Omental fat pad (tissue), 4 donors: Measurements from ENCODE around the gene ZIC2. TPM values are rescaled to one million over a fixed set of nuclear protein-coding genes. Genes with fewer than 3 reads are reported as not detected.

Source experiments
- ATAC-seq: fragments of 150-250 bp; one replicate; pipeline ENCODE4 v1.9.1; 2016; ENCODE audit warnings: mild to moderate bottlenecking, moderate library complexity; ENCODE audit not compliant: low FRiP score
- DNase-seq: peaks from one replicate; pipeline ENCODE4 v3.0.0-alpha.2; 2019; ENCODE audit warnings: low spot score
- total RNA-seq, 4 donors: library from RNA; depleted of rRNA; stranded (reverse); fragments of >200 nt; gene quantifications; one replicate each; pipeline ENCODE4 v1.1.0, GENCODE V29; 2016
- TF ChIP-seq, protein P1 (sequence below), 3 donors: fragments of 450-650 bp; IDR thresholded peaks; one replicate each; pipeline ENCODE4 v1.5.1; 2016 to 2017; ENCODE audit warnings: antibody characterized with exemption in 3 of 3, mild to moderate bottlenecking in 3 of 3, moderate library complexity in 2 of 3

ZIC2 gene
- total RNA-seq, 4 donors from 2014 or later, result not detected

DNA sequence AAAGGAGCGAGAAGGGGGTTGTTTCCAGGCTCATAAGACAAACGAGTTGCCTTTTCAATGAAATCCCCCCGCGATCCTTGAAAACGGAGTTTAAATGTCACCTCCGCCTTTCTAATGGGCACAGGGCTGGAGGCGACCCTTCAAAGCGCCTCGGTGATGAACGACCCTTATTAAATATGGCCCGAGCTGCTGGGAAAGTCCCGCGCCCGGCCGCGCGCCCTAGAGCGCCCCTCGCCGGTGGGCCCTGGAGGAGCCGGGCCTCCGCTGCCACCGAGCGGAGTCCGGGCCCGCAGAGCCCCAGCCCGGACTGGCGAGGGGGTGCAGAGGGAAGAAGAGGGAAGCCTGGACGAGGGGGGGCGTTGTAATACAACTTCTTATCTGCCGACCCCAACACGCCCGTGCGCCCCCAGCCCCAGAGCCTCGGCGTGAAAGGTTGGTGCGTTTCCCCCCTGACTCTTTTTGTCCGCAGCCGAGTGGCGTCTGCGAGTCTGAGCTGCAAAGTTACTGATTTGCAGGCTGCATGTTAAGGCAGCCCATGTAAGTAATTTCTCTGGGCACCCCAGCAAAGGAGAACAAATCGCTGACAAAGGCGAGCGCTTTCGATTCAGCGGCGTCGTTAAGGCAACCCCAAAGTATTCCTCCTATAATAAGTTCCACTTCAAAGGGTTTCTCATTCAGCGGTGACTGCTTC is 21.9 kb upstream of the ZIC2 start:
- ATAC-seq, result no peak
- TF ChIP-seq, protein P1, sequence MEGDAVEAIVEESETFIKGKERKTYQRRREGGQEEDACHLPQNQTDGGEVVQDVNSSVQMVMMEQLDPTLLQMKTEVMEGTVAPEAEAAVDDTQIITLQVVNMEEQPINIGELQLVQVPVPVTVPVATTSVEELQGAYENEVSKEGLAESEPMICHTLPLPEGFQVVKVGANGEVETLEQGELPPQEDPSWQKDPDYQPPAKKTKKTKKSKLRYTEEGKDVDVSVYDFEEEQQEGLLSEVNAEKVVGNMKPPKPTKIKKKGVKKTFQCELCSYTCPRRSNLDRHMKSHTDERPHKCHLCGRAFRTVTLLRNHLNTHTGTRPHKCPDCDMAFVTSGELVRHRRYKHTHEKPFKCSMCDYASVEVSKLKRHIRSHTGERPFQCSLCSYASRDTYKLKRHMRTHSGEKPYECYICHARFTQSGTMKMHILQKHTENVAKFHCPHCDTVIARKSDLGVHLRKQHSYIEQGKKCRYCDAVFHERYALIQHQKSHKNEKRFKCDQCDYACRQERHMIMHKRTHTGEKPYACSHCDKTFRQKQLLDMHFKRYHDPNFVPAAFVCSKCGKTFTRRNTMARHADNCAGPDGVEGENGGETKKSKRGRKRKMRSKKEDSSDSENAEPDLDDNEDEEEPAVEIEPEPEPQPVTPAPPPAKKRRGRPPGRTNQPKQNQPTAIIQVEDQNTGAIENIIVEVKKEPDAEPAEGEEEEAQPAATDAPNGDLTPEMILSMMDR (IDR thresholded peaks at IDR 0.05), result no peak
- DNase-seq, result no peak

DNA sequence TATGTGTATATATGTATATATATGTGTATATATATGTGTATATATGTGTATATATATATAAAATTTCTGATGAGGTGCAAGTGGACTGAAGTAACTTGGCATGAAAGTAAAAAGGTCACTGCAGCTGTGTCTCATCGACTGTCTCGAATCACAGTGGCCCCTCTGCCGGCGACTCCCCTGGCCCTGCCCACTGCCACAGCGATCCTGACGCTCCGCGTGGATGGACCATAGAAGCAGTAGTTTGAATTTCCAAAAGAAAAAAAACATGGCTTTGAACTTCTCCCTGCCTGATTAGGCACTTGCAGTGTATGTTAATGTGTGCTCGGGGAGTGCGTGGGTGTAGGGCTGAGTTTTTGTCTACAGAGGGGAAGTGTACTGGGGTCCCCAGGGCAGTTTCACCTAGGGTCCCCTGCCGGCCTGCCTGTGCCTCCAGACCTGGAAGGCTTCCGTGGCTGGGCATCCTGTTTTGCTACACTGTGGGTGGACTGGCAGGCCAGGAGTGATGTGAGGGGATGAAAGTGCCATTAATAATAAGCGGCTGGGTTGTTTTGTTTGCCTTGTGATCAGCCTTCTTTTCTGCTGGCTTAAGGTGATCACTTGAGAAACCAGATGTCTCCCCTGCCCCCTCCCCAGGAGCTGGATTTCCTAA is 20.8 kb upstream of the ZIC2 start:
- ATAC-seq (no peak), DNase-seq (no peak)
- TF ChIP-seq, protein P1 (IDR thresholded peaks at IDR 0.05), result no peak

DNA sequence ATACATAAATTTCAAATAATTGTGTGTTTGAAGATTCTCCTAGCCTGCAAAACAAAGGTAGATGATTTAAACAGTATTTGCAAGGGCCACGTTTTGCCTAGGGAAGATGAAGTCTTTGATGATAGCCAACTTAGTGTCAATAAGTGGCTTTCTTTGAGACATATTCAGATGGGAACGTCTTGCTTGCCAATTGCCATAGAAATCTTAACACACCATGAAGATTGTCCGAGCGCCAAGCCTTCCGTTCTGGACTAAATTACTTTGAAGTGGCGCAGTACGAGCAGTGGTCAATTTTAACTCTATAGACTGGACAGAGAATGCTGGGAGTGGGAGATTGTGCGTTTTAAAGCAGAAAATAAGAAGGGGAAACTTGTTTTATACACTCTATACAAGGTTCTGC is 19.9 kb upstream of the ZIC2 start:
- no peak for ATAC-seq
- DNase-seq, result no peak
- TF ChIP-seq, protein P1 (IDR thresholded peaks at IDR 0.05), result no peak

DNA sequence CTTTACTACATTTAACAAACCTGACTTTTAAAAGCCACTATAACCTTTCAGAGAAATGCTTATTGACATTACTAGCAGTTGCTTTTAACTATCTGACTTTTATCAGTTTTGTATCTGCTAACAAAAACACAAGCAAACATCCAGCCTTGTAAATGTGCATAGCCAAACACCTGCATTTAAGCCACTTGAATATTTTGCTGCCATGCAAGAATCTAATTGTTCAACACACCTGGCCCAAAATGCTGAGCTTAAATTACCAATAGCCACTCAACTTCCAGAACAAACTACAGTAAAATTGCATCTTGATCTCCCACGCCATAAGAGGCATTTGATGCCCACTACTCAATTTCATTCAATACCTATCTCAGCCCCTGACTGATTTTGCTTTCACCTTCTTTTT is 19.3 kb upstream of the ZIC2 start:
- TF ChIP-seq, protein P1 (IDR thresholded peaks at IDR 0.05), result no peak
- ATAC-seq, result no peak
- no peak for DNase-seq

DNA sequence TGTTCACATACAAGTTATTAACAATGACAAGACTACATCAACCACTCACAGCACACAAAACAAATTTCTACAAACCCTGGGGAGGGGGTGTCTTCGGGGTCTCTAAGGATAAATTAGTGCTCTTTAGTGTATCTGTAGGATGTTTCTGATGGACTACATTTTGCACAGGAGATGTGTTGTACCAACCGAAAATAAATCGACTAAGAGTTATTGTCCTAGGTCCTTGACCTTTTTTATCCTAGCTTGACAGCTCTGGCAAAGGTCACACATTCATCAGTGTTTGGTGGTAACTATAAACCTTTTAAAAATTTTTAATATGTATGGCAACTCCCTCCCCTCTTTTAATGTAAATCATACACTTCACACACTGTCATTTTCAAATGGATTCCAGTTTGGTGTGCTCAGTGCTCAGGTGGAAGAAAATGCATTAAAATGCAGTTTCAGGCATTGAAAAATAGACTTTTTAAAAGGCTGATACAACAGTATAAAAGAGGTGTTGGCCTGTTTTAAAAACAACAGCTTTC is 17.7 kb upstream of the ZIC2 start:
- ATAC-seq (no peak), DNase-seq (no peak)
- TF ChIP-seq, protein P1 (IDR thresholded peaks at IDR 0.05), result no peak

DNA sequence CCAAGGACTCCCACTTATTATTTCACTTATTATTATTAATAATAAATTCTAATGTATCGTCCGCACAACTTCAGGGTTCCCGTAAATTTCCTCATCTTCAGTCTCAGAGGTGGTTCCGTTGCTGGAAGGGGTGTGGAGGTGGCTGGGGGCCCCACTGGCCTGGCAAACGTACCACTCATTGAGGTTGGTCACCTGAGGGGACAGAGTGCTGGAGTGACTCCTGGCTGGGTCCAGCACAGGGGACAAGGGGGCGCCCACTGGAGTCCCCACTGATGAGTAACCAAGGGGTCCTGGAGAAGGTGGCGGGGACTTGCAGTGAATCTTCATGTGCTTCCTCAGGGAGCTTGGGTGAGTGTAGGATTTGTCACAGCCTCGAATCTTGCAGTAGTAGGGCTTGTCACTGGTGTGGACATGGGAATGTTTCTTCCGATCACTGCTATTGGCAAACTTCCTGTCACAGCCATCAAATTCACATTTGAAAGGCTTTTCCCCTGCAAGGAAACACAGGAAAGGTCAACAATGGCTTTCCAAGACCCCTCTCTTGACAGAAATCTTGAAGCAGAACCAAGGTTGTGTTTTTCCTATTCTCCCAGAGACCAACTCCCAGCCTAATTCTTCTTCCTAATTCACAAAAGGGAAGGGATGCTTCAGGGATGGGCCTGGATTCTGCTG is 16.1 kb upstream of the ZIC2 start:
- no peak for ATAC-seq

More for the DNA sequence above, 16.1 kb upstream of the ZIC2 start:
- TF ChIP-seq, protein P1 (IDR thresholded peaks at IDR 0.05), result no peak
- DNase-seq, result no peak
